Measurements from ENCODE around the gene KCNIP4. TPM values are rescaled to one million over a fixed set of nuclear protein-coding genes. Genes with fewer than 3 reads are reported as not detected.

The KCNIP4 gene
- total RNA-seq, 1 experiment from 2014 or later, result not detected

DNA sequence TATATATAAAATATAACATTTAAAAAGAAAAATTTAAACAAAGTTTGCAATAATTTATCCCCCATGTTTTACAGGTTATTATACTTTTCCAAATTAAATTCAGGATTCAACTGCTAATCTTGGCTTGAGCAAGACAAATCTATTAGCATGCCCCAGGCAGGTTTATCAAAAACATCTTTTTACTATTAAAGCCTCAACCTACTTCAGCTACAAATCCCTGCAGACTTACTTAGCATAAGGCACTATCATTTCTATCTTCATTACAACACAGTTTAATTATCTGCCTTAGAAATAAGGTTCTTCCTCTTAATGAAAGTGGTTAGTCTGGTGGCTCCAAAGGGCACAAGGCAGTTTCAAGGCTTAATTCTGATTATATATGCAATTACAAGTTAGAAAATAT, 770.7 kb downstream of the KCNIP4 start:
- DNase-seq (ENCODE audit: low read depth in 1 of 2, low spot score in 2 of 2), result no peak
- H3K27me3 ChIP-seq (replicated peaks), result no peaks in the 10 kb centered on the region
- H3K9me3 ChIP-seq (replicated peaks), result no peaks in the 10 kb centered on the region
- no peaks in the 10 kb centered on the region for H3K4me1 ChIP-seq (replicated peaks)
- H3K27ac ChIP-seq, result no peak overlapping the region
- no peak overlapping the region for H3K4me3 ChIP-seq
- H3K36me3 ChIP-seq, result no peaks in the 10 kb centered on the region

DNA sequence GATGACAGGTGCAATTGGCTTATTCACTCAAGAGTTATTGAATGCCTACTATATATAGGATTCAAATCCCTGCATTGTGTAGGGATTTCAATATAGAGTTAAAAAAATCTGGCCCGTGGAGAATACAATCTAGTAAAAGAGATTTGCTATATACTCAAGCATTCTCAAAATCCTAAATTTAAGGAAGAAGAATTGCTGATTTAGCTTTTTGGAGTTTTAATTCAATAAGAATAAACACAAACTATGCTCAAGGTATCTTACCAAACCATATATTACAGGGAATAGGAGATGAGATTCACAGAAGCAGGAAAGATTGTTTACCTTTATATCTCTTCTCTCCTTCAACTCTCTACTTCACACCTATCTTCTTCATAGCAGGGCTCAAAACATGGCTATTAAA, 771.5 kb downstream of the KCNIP4 start:
- DNase-seq (ENCODE audit: low read depth in 1 of 2, low spot score in 2 of 2), result no peak
- Histone ChIP-seq H3K27ac (no peak overlapping the region), H3K36me3 (no peaks in the 10 kb centered on the region), H3K4me1 (replicated peaks) (no peaks in the 10 kb centered on the region), H3K27me3 (replicated peaks) (no peaks in the 10 kb centered on the region), H3K9me3 (replicated peaks) (no peaks in the 10 kb centered on the region), H3K4me3 (no peak overlapping the region)

DNA sequence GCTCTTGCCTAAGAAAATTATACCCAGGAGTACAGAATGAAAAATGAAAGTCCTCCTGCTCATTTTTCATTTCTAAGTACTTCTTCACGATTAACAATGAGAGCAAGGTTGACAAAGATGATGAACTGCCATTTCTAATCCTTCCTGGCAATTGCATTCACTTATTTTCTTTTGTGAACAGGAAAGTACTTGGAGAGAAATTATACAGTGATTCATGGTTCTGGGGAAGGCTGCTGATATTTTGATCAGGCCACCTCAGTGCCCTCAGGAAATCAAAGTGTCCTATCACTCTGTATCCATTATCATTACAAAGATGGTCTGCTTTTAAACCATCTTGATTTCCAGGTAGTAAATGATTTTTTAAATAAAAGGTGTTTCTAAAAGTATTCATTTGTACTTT, 780.9 kb downstream of the KCNIP4 start:
- no peak overlapping the region for H3K27ac ChIP-seq
- no peaks in the 10 kb centered on the region for H3K9me3 ChIP-seq (replicated peaks)
- no peaks in the 10 kb centered on the region for H3K36me3 ChIP-seq
- no peak overlapping the region for H3K4me3 ChIP-seq
- no peaks in the 10 kb centered on the region for H3K4me1 ChIP-seq (replicated peaks)
- no peaks in the 10 kb centered on the region for H3K27me3 ChIP-seq (replicated peaks)
- no peak for DNase-seq (ENCODE audit: low read depth in 1 of 2, low spot score in 2 of 2)

DNA sequence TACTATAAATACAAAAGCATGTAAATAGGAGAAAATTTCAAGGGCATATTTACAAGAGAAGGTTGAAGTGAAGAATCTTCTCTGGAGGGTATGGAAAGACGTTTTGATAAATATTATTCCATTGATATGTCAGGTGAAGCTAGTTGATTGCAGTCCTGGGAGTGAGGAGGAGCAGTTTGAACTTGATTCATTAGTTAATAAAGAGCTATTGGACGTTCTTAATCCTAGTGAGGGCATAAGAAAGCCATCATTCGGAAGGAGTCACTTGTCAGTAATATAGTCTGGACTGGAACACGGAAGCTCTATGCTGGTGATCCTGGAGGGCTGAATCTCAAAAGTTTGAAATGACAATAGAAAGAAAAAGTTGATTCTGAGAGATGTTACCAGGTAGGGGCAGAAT, 793.2 kb downstream of the KCNIP4 start:
- H3K4me1 ChIP-seq (replicated peaks), result no peaks in the 10 kb centered on the region
- H3K27ac ChIP-seq, result no peak overlapping the region
- no peaks in the 10 kb centered on the region for H3K9me3 ChIP-seq (replicated peaks)
- no peak overlapping the region for H3K4me3 ChIP-seq
- no peaks in the 10 kb centered on the region for H3K27me3 ChIP-seq (replicated peaks)
- H3K36me3 ChIP-seq, result no peaks in the 10 kb centered on the region
- no peak for DNase-seq (ENCODE audit: low read depth in 1 of 2, low spot score in 2 of 2)

DNA sequence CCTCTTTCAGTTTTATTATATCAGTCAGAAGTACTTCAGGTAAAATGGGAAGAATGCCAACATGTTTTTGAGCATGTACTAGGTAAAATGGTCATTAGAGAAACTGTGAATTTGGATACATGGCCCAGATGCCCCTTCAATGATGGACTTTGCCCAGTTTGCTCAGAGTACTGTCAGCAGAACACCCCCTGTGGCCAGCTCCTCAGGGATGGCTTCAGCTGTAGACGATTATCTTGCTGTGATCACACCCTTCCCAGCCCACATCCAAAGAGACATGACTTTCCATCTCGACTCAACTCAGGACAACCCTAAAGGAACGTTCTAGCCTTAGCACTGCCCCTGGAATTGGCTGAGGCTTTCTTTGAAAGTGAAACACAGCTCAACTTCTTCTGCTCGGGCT, 809.2 kb downstream of the KCNIP4 start:
- DNase-seq (ENCODE audit: low read depth in 1 of 2, low spot score in 2 of 2), result no peak
- Histone ChIP-seq H3K4me3 (no peak overlapping the region), H3K4me1 (replicated peaks) (no peaks in the 10 kb centered on the region), H3K36me3 (no peaks in the 10 kb centered on the region), H3K9me3 (replicated peaks) (no peaks in the 10 kb centered on the region), H3K27me3 (replicated peaks) (no peaks in the 10 kb centered on the region), H3K27ac (no peak overlapping the region)

DNA sequence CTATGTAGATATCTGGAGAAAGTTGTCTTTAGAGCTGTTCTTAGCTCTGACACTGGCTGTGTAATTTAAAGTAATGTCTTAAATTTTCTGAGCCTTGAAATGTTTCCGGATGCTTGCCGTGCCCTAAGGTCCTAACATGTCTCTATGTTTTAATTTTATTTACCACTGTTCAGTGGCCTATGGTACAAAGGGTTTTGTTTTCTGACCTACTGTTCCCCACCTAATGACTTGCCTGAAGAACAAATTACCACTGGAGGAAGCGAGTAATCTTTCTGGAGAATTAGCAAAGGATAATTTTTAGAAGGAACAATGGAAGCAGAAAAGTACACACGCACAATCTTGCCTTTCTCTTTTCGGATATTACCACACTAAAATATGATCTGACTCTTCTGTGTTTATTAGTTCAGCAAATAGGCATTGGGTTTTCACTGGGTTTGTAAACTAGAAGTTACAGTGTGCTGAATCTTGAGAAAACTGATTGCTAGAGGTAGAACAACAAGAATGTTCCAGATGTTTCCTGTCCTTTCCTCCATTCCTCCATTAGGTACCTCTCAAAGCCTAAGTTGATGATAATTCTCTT, 812.4 kb downstream of the KCNIP4 start:
- no peak for DNase-seq (ENCODE audit: low read depth in 1 of 2, low spot score in 2 of 2)
- no peaks in the 10 kb centered on the region for H3K9me3 ChIP-seq (replicated peaks)
- H3K4me1 ChIP-seq (replicated peaks), result no peaks in the 10 kb centered on the region
- no peak overlapping the region for H3K27ac ChIP-seq
- no peaks in the 10 kb centered on the region for H3K27me3 ChIP-seq (replicated peaks)
- no peak overlapping the region for H3K4me3 ChIP-seq
- H3K36me3 ChIP-seq, result no peaks in the 10 kb centered on the region

DNA sequence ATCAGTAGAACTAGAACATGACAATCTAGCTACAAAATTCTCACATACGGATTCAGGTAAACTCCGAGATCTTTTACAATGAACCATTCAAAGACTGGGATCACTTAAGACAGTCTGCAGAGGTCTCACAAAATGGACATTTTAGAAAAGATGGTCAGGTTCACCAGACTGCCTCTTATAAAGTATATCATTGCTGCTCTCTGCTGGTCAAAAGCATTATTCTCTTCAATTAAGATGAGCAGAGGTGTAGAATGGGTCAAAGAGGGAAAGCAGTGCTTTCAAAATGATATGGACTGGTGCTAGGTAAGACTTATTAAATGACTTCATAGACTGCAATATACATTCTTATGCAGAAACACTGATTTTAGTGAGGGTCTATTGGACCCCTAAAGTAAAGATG, 813.6 kb downstream of the KCNIP4 start:
- DNase-seq (ENCODE audit: low read depth in 1 of 2, low spot score in 2 of 2), result no peak
- Histone ChIP-seq H3K36me3 (no peaks in the 10 kb centered on the region), H3K27ac (no peak overlapping the region), H3K9me3 (replicated peaks) (no peaks in the 10 kb centered on the region), H3K4me1 (replicated peaks) (no peaks in the 10 kb centered on the region), H3K27me3 (replicated peaks) (no peaks in the 10 kb centered on the region), H3K4me3 (no peak overlapping the region)

DNA sequence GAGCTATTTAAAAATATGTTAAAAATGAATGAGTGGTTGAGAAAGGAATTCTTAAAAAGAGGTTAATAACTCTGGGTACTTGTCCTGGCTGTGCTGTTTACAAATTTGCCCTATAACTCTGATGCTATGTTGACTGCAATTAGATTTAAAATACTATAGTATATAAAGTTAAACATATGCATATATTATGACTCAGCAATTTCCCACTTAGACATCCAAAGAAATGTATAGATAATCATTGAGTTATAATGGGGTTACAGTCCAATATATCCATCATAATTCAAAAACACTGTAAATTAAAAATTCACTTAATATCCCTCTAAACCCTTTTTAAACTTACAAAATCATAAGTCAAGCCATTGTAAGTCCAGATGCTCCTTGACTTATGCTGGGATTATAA, 818.0 kb downstream of the KCNIP4 start:
- Histone ChIP-seq H3K4me3 (no peak overlapping the region), H3K9me3 (replicated peaks) (no peaks in the 10 kb centered on the region), H3K4me1 (replicated peaks) (no peaks in the 10 kb centered on the region), H3K36me3 (no peaks in the 10 kb centered on the region), H3K27ac (no peak overlapping the region), H3K27me3 (replicated peaks) (no peaks in the 10 kb centered on the region)
- no peak for DNase-seq (ENCODE audit: low read depth in 1 of 2, low spot score in 2 of 2)

DNA sequence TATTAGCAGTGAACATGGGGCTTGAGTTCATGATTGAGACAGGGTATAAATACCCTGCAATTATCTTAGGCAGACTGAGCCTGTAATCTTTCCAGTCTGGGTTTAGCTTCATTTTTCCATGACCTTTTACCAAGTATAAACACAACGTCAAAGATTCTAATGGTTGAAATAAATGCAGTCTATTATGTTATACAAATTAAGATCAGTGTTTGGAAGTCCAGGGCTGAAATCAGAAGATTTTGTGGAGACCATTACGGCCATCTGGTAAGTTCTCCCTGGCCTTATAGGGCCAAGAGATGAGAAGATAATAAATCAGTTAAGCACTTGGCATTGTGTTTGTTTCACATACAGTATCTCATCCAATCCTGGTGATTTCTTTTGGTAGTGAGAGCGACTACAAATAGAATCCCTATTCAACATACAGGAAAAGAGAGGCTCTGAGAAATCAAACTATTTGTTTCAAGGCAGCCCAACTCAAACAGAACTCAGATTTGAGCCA, 822.5 kb downstream of the KCNIP4 start:
- no peaks in the 10 kb centered on the region for H3K9me3 ChIP-seq (replicated peaks)
- no peaks in the 10 kb centered on the region for H3K36me3 ChIP-seq
- H3K4me1 ChIP-seq (replicated peaks), result no peaks in the 10 kb centered on the region
- H3K4me3 ChIP-seq, result no peak overlapping the region
- no peaks in the 10 kb centered on the region for H3K27me3 ChIP-seq (replicated peaks)
- no peak overlapping the region for H3K27ac ChIP-seq
- no peak for DNase-seq (ENCODE audit: low read depth in 1 of 2, low spot score in 2 of 2)

DNA sequence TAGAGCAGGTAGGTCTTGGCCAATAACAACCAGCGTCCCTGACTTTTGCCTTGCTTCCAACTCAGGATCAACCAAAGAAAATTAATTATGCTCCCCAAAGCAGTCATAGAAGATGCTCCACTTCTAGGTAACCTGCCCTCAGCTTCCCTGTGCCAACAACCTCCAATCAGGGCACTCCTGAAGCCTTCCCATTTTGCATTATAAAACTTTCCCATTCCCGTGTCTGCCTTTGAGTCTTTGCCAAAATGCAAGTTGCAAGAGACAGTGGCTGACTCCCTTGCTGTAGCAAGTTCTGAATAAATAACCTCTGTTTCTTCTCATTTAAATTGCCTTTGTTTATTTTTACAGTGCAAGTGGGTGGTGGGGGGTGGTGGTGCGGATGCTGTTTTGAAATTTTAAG, 830.3 kb downstream of the KCNIP4 start:
- DNase-seq (ENCODE audit: low read depth in 1 of 2, low spot score in 2 of 2), result no peak
- Histone ChIP-seq H3K9me3 (replicated peaks) (no peaks in the 10 kb centered on the region), H3K27me3 (replicated peaks) (no peaks in the 10 kb centered on the region), H3K36me3 (no peaks in the 10 kb centered on the region), H3K4me3 (no peak overlapping the region), H3K27ac (no peak overlapping the region), H3K4me1 (replicated peaks) (no peaks in the 10 kb centered on the region)

DNA sequence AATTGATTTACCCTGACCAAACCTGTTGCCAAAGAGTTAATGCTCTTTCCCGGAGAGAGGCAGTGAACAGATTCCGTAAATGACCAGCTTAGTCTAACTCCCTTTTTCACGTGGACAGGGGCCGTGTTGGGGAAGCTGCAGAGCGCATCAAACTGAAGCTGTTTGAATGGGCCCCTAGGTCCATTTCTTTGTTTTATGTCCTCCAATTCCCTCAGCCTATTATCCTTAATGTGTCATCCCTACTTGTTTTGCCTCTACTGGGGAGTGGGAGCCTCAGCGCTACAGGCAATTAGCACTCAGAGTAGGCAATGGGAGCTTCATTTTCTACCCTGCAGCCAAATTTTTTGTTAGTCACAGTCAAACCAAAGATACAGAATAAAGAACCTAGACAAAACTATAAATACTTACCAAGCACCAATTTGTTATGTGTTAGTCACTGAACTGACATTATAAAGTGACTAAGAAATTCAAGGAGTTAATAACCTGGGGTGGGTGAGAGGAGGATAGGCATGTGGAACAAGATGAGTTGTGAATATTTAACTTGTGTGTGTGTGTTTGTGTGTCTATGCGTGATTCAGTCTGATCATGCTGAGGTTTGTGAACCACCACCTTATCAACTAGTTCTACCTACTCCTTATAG, 830.9 kb downstream of the KCNIP4 start:
- Histone ChIP-seq H3K36me3 (no peaks in the 10 kb centered on the region), H3K4me1 (replicated peaks) (no peaks in the 10 kb centered on the region), H3K27me3 (replicated peaks) (no peaks in the 10 kb centered on the region), H3K4me3 (no peak overlapping the region), H3K9me3 (replicated peaks) (no peaks in the 10 kb centered on the region), H3K27ac (no peak overlapping the region)
- DNase-seq (ENCODE audit: low read depth in 1 of 2, low spot score in 2 of 2), result no peak

DNA sequence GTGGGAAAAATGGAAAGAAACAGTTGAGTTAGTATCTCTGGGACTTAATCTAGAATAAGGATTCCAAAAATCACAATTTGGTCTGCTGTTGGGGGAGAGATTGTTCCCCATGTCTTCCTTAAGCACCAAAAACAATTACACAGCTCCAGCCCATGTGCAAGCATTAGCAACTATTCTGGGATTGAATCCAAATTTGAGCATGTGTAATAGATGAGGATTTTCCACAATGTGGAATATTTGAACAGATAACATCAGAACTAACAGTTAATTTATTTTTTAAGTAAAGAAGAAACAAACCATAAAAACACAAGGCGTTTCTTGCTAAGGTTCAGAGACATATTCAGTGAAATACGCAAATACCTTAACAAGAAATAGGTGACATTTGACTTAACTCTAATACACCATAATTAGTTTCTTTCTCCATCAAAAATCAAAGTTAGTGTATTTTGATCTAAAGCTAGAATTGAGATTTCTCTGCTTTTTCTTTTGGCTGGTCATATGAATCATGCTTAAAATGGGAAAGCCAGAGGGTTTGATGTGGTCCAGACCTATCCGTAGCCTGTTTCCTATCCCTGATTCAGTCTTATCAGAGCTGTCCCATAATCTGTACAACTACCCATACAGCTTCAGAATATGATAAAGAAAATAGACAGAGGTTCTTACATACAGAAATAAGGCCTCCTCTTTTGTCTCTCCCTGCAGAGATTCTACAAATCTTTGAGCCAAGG, 834.9 kb downstream of the KCNIP4 start:
- Histone ChIP-seq H3K36me3 (no peaks in the 10 kb centered on the region), H3K27ac (no peak overlapping the region), H3K4me1 (replicated peaks) (no peaks in the 10 kb centered on the region), H3K27me3 (replicated peaks) (no peaks in the 10 kb centered on the region), H3K4me3 (no peak overlapping the region), H3K9me3 (replicated peaks) (no peaks in the 10 kb centered on the region)
- DNase-seq (ENCODE audit: low read depth in 1 of 2, low spot score in 2 of 2), result no peak

DNA sequence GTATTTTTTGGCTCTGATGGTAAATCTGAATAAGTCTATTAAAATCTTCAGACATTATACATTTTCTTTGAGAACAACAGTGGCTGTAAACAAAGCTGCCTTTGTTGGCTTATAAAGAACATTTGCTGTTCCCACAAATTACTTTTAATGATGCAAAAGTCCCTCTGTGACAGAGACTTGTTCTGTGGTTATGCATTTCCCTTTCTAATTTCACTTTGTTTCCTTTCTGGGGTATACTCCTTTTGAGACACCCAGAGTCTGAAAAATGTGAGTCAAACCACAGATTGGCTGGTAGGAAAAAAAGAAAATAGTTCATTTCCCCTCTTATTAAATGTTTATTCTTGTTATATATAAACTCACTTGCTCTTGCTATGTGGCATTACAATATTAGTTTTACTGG, 845.9 kb downstream of the KCNIP4 start:
- Histone ChIP-seq H3K9me3 (replicated peaks) (no peaks in the 10 kb centered on the region), H3K27ac (no peak overlapping the region), H3K4me3 (no peak overlapping the region), H3K27me3 (replicated peaks) (no peaks in the 10 kb centered on the region), H3K36me3 (no peaks in the 10 kb centered on the region), H3K4me1 (replicated peaks) (no peaks in the 10 kb centered on the region)
- no peak for DNase-seq (ENCODE audit: low read depth in 1 of 2, low spot score in 2 of 2)

DNA sequence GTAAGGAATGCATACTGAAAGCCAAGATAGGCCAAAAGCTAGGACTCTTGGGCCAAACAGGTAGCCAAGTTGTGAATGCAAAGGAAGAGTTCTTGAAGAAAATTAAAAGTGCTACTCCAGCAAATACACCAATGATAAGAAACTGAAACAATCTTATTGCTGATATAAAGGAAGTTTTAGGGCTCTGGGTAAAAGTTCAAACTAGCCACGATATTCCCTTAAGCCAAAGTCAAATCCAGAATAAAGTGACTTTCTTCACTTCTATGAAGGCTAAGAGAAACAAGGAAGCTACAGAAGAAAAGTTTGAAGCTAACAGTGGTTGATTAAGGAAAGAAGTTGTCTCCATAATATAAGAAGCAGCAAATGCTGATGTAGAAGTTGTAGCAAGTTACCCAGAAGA, 850.7 kb downstream of the KCNIP4 start:
- Histone ChIP-seq H3K27ac (no peak overlapping the region), H3K36me3 (no peaks in the 10 kb centered on the region), H3K9me3 (replicated peaks) (no peaks in the 10 kb centered on the region), H3K4me1 (replicated peaks) (no peaks in the 10 kb centered on the region), H3K27me3 (replicated peaks) (no peaks in the 10 kb centered on the region), H3K4me3 (no peak overlapping the region)
- no peak for DNase-seq (ENCODE audit: low read depth in 1 of 2, low spot score in 2 of 2)
